HepG2 (cell line): ENCODE data around the gene PDXDC1. TPM values are rescaled to one million over a fixed set of nuclear protein-coding genes. Genes with fewer than 3 reads are reported as not detected.
A peak's percentile ranks its signal among the peaks of the same experiment; 100 is the strongest.

Experiments used
- ATAC-seq: fragments of 200-7000 bp; cut with Tn5 transposase; 3 replicates; pipeline ENCODE4 v1.9.1; 2020; ENCODE audit warnings: mild to moderate bottlenecking, moderate library complexity
- BruUV-seq: library from RNA; stranded (reverse); fragments of 400-500 nt; replicated peaks from 2 replicates; lab custom pipeline; 2021; lab: Mats Ljungman, UMichigan
- CTCF ChIA-PET: fragments of 300-600 bp; formaldehyde crosslinking; extraction: SDS; loops from one replicate; lab custom pipeline; 2021; ENCODE audit warnings: low total read pairs, inconsistent platforms, low intra/inter-chr PET ratio; lab: Yijun Ruan, JAX
- POLR2A ChIA-PET: fragments of 350-600 bp; sonication (Branson Sonifier 250); formaldehyde crosslinking; loops from one replicate; lab custom pipeline; 2020; ENCODE audit warnings: antibody characterized with exemption, inconsistent platforms; lab: Yijun Ruan, JAX
- DNase-seq: peaks from one replicate; pipeline ENCODE4 v3.0.0-alpha.2; 2015; ENCODE audit warnings: low spot score
- FAIRE-seq: peaks from 3 replicates; lab custom pipeline; 2011; peaks lifted over from hg19 to GRCh38; lab: Jason Lieb, UNC
- H2AFZ ChIP-seq: one replicate; pipeline ENCODE4 v1.6.1; 2011; ENCODE audit warnings: low read length, inconsistent platforms
- H3K27ac ChIP-seq: fragments of 300-600 bp; 3 replicates; pipeline ENCODE4 v1.8.0; 2011; ENCODE audit warnings: mixed run types, mild to moderate bottlenecking, mixed read lengths, low read length, inconsistent platforms; ENCODE audit not compliant: insufficient read depth; ENCODE audit errors: extremely low read length
- H3K27me3 ChIP-seq, 2 experiments: fragments of 200-600 bp in 1 of 2; 2 replicates in 1 of 2; 3 replicates in 1 of 2; pipeline versions ENCODE4 v1.6.0 to v1.8.0; 2011; ENCODE audit warnings: low read length in 2 of 2, mild to moderate bottlenecking in 2 of 2, moderate library complexity in 2 of 2, inconsistent platforms in 1 of 2; ENCODE audit not compliant: insufficient read depth in 2 of 2, control insufficient read depth in 1 of 2
- H3K36me3 ChIP-seq, 2 experiments: fragments of 200-600 bp in 1 of 2; replicated peaks in 1 of 2; 2 replicates in 1 of 2; 3 replicates in 1 of 2; pipeline versions ENCODE4 v1.5.1 to v1.8.0; 2011; ENCODE audit warnings: low read length in 2 of 2, inconsistent platforms in 1 of 2; ENCODE audit not compliant: insufficient read depth in 2 of 2, control insufficient read depth in 1 of 2
- H3K4me1 ChIP-seq: 2 replicates; pipeline ENCODE4 v1.5.1; 2012; ENCODE audit warnings: low read length, inconsistent platforms; ENCODE audit not compliant: insufficient read depth
- H3K4me2 ChIP-seq: 2 replicates; pipeline ENCODE4 v1.6.0; 2011; ENCODE audit warnings: low read depth, low read length, inconsistent platforms
- H3K4me3 ChIP-seq, 3 experiments: fragments of 200-600 bp in 1 of 3; sonication (generic), shearing (Covaris generic) in 1 of 3; replicated peaks in 1 of 3; 2 replicates each; pipeline ENCODE4 v1.5.1; 2011 to 2016; ENCODE audit warnings: low read length in 3 of 3, inconsistent platforms in 2 of 3, low read depth in 2 of 3, mild to moderate bottlenecking in 2 of 3, control low read depth in 1 of 3, mixed read lengths in 1 of 3; ENCODE audit not compliant: insufficient read depth in 1 of 3
- H3K79me2 ChIP-seq: one replicate; pipeline ENCODE4 v1.6.1; 2011; ENCODE audit warnings: low read length, inconsistent platforms; ENCODE audit not compliant: insufficient read depth
- H3K9ac ChIP-seq: 2 replicates; pipeline ENCODE4 v1.6.0; 2011; ENCODE audit warnings: mild to moderate bottlenecking, low read depth, low read length, inconsistent platforms; ENCODE audit not compliant: insufficient read depth
- H3K9me3 ChIP-seq: 2 replicates; pipeline ENCODE4 v1.5.1; 2012; ENCODE audit warnings: mild to moderate bottlenecking, low read length
- H4K20me1 ChIP-seq: 2 replicates; pipeline ENCODE4 v1.6.0; 2011; ENCODE audit warnings: inconsistent platforms, mild to moderate bottlenecking, low read length, moderate library complexity; ENCODE audit not compliant: insufficient read depth
- CHCHD3 ChIP-seq: sonication (generic); formaldehyde crosslinking; IDR thresholded peaks from 2 replicates; pipeline ENCODE4 v1.8.0; 2022; ENCODE audit warnings: mild to moderate bottlenecking, missing genetic modification reagents, moderate library complexity
- ZC3H4 ChIP-seq: sonication (generic); formaldehyde crosslinking; IDR thresholded peaks from 2 replicates; pipeline ENCODE4 v1.4.0; 2020; ENCODE audit warnings: missing genetic modification reagents, borderline replicate concordance
- WGBS: methylation state at CpG from one replicate; pipeline ENCODE4 v1.1.6; 2017; ENCODE audit warnings: low lambda C conversion rate; 5-methylcytosine and 5-hydroxymethylcytosine counted together
- in situ Hi-C: cut with HindIII; loops from 2 replicates; pipeline ENCODE4 v1.10.0; 2017; ENCODE audit warnings: low pct_unique_long_range_greater_than_20kb; ENCODE audit not compliant: extremely low pct_ligation_motif_present
- intact Hi-C: fragments of 100-400 bp; cut with micrococcal nuclease; formaldehyde crosslinking; loops from one replicate; pipeline ENCODE4 v1.10.0; 2022; ENCODE audit not compliant: unreplicated experiment
- polyA plus RNA-seq, 8 experiments: library from polyadenylated mRNA; depleted of rRNA in 3 of 8; stranded (reverse) in 7 of 8; unstranded in 1 of 8; fragments of >200 nt; fragmentation: Illumina TruSeq in 4 of 8; extraction: Trizol in 4 of 8; gene quantifications; 2 replicates each; pipeline versions ENCODE4 v1.2.1 to v1.2.3, GENCODE V29; 2011 to 2016; ENCODE audit warnings: low read depth in 4 of 8, missing spikeins in 1 of 8, mixed read lengths in 1 of 8; ENCODE audit not compliant: insufficient read depth in 1 of 8
- total RNA-seq, 5 experiments: library from RNA; depleted of rRNA; stranded (reverse); fragments of >200 nt; fragmentation: Illumina TruSeq; extraction: Trizol; gene quantifications; 2 replicates each; pipeline ENCODE4 v1.2.3, GENCODE V29; 2016; ENCODE audit warnings: low read depth in 1 of 5
- TF ChIP-seq, protein P1 (sequence below): sonication (generic); formaldehyde crosslinking; IDR thresholded peaks from 2 replicates; pipeline ENCODE4 v1.4.0; 2020; ENCODE audit warnings: missing genetic modification reagents

The PDXDC1 gene
- total and polyA plus RNA-seq, 2 of the 13 experiments (the other 11 are each of a cell fraction or from before 2014, with no cell fraction given), result 133 to 169 TPM

DNA sequence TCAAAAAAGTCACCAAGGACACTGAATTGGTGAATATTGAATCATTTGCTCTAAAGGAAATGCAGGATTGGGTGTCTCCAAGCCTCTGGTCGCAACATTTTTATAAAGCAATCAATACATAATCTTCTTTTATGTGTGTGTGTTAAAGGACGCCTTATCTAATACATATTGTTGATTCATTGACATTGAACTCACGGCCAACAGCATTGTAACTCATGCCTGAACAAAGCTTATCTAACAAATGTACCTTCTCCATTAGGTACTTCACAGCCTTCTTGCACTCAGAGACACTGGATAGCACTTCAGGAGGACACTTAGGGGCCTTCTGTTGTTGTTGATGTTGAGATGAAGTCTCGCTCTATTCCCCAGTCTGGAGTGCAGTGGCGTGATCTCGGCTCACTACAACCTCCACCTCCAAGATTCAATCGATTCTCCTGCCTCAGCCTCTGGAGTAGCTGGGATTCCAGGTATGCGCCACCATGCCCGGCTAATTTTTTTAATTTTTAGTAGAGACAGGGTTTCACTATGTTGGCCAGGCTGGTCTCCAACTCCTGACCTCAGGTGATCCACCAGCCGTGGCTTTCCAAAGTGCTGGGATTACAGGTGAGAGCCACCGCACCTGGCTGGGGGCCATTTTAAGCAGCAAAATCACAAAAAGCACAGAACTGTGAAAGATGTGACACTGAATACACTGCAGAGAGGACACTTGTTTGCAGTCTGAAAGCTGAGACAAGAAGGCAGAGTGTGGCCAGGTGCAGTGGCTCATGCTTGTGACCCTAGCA is 13.2 kb upstream of the PDXDC1 start:
- TF ChIP-seq, protein P1, sequence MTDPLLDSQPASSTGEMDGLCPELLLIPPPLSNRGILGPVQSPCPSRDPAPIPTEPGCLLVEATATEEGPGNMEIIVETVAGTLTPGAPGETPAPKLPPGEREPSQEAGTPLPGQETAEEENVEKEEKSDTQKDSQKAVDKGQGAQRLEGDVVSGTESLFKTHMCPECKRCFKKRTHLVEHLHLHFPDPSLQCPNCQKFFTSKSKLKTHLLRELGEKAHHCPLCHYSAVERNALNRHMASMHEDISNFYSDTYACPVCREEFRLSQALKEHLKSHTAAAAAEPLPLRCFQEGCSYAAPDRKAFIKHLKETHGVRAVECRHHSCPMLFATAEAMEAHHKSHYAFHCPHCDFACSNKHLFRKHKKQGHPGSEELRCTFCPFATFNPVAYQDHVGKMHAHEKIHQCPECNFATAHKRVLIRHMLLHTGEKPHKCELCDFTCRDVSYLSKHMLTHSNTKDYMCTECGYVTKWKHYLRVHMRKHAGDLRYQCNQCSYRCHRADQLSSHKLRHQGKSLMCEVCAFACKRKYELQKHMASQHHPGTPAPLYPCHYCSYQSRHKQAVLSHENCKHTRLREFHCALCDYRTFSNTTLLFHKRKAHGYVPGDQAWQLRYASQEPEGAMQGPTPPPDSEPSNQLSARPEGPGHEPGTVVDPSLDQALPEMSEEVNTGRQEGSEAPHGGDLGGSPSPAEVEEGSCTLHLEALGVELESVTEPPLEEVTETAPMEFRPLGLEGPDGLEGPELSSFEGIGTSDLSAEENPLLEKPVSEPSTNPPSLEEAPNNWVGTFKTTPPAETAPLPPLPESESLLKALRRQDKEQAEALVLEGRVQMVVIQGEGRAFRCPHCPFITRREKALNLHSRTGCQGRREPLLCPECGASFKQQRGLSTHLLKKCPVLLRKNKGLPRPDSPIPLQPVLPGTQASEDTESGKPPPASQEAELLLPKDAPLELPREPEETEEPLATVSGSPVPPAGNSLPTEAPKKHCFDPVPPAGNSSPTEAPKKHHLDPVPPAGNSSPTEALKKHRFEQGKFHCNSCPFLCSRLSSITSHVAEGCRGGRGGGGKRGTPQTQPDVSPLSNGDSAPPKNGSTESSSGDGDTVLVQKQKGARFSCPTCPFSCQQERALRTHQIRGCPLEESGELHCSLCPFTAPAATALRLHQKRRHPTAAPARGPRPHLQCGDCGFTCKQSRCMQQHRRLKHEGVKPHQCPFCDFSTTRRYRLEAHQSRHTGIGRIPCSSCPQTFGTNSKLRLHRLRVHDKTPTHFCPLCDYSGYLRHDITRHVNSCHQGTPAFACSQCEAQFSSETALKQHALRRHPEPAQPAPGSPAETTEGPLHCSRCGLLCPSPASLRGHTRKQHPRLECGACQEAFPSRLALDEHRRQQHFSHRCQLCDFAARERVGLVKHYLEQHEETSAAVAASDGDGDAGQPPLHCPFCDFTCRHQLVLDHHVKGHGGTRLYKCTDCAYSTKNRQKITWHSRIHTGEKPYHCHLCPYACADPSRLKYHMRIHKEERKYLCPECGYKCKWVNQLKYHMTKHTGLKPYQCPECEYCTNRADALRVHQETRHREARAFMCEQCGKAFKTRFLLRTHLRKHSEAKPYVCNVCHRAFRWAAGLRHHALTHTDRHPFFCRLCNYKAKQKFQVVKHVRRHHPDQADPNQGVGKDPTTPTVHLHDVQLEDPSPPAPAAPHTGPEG (CRISPR knock-in tag), result no peak
- TF ChIP-seq ZC3H4 (CRISPR knock-in tag) (no peak), CHCHD3 (CRISPR knock-in tag) (0 out of 2 replicates have a peak, but pooled peaks have one; percentile 30)
- WGBS, result 63% methylated on average over 11 of the region's 11 CpGs
- Histone ChIP-seq H3K36me3 (no peaks in the 10 kb centered on the region), H2AFZ (no peak overlapping the region), H3K9ac (no peak overlapping the region), H3K27me3 (peaks cover 0 to 13% of the 10 kb centered on the region in 2 experiments; a peak in 1 of 5 replicates), H4K20me1 (no peaks in the 10 kb centered on the region), H3K4me2 (no peak overlapping the region), H3K79me2 (no peaks in the 10 kb centered on the region), H3K4me3 (no peak overlapping the region), H3K9me3 (no peaks in the 10 kb centered on the region), H3K27ac (no peak overlapping the region), H3K4me1 (peaks cover 7% of the 10 kb centered on the region; the same call in 1 of the 2 replicates)
- DNase-seq, result no peak
- no peak for ATAC-seq
- FAIRE-seq, result no peak
- no TSS peak for BruUV-seq
- ChIA-PET CTCF (no interaction called here), POLR2A (no interaction called here)
- intact Hi-C loops (no loop called here), in situ Hi-C loops (no loop called here)
